OCI-LY1 (cell line): ENCODE data around the gene CYB561A3.

Source experiments
- EZH2 ChIP-seq: fragments of 200-600 bp; sonication (generic), shearing (Covaris generic); IDR thresholded peaks from 2 replicates; pipeline ENCODE4 v1.8.0; 2017; ENCODE audit warnings: borderline replicate concordance, mixed run types, mild to moderate bottlenecking, antibody characterized with exemption, low read length, moderate library complexity, mixed read lengths
- TF ChIP-seq, protein P1 (sequence below): fragments of 200-600 bp; sonication (generic), shearing (Covaris generic); IDR thresholded peaks from 2 replicates; pipeline ENCODE4 v1.5.1; 2017; ENCODE audit warnings: mild to moderate bottlenecking, antibody characterized with exemption, low read length, moderate library complexity, mixed read lengths

DNA sequence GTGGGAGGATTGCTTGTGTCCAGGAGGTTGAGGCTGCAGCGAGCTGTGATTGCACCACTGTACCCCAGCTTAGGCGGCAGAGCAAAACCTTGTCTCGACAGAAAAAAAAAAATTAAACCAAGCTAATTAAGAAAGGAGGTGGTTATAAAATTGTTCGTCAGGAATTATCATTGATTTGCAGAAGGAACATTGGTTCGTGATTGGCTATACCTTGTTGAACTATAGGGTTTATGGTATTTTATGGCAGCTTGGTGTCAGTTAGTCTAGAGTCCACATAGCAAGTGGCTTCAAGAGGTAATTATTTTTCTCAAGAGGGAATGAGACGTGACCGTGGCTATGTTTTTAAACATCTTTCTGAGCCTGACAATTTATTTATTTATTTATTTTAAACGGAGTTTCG is 19.2 kb upstream of the CYB561A3 start:
- TF ChIP-seq, protein P1, sequence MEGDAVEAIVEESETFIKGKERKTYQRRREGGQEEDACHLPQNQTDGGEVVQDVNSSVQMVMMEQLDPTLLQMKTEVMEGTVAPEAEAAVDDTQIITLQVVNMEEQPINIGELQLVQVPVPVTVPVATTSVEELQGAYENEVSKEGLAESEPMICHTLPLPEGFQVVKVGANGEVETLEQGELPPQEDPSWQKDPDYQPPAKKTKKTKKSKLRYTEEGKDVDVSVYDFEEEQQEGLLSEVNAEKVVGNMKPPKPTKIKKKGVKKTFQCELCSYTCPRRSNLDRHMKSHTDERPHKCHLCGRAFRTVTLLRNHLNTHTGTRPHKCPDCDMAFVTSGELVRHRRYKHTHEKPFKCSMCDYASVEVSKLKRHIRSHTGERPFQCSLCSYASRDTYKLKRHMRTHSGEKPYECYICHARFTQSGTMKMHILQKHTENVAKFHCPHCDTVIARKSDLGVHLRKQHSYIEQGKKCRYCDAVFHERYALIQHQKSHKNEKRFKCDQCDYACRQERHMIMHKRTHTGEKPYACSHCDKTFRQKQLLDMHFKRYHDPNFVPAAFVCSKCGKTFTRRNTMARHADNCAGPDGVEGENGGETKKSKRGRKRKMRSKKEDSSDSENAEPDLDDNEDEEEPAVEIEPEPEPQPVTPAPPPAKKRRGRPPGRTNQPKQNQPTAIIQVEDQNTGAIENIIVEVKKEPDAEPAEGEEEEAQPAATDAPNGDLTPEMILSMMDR: no peak
- TF ChIP-seq EZH2: no peak
